ENCODE data around the gene VPS13A. TPM values are rescaled to one million over a fixed set of nuclear protein-coding genes. Genes with fewer than 3 reads are reported as not detected.

The VPS13A gene
- total and polyA plus RNA-seq, 10 of the 15 experiments (the other 5 are each of a cell fraction or from before 2014, with no cell fraction given) = 10.0 to 35.2 (median 21.1) TPM

DNA sequence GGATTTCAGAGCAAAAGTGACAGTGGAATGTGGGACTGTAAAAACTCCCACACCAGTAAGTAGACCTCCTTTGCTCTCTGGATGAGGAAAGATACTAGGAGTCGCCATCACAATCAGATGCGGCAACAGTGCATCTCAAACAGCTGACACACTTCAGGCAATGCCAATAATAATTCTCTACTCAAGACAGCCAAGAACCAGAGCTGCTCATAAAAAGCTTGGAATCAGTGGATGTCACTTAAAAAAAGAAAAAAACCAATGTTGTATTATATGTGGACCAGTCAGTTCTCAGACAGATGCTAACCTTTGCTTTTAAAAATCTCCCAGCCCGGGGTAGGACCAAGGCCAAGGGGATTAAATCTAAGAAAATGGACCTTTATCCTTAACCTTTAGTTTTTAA is 285.8 kb downstream of the VPS13A start (continued):
- TF ChIP-seq, protein P1, sequence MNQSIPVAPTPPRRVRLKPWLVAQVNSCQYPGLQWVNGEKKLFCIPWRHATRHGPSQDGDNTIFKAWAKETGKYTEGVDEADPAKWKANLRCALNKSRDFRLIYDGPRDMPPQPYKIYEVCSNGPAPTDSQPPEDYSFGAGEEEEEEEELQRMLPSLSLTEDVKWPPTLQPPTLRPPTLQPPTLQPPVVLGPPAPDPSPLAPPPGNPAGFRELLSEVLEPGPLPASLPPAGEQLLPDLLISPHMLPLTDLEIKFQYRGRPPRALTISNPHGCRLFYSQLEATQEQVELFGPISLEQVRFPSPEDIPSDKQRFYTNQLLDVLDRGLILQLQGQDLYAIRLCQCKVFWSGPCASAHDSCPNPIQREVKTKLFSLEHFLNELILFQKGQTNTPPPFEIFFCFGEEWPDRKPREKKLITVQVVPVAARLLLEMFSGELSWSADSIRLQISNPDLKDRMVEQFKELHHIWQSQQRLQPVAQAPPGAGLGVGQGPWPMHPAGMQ (IDR thresholded peaks at IDR 0.05; ENCODE audit: borderline replicate concordance) = no peak

DNA sequence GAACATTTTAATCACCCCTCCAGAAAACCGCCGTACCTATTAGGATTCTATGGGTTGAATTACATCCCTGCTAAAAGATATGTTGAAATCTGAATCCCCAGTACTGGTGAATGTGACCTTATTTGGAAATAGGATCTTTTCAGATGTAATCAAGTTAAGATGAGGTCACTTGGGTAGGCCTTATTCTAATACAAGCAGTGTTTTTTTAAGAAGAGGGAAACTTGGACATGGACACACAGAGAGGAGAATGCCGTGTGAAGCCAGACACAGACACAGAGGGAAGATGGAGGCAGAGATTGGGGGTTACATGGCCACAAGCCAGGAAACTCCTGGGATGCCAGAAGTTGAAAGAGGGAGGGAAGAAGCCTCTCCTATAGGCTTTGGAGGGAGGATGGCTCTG is 287.3 kb downstream of the VPS13A start:
- Histone ChIP-seq H3K36me3 (ENCODE audit: control insufficient read depth in 2 of 2, insufficient read depth in 2 of 2, low read length in 1 of 2) (no peaks in the 10 kb centered on the region), H3K4me3 (no peak overlapping the region), H3K27ac (ENCODE audit: control insufficient read depth, insufficient read depth) (no peak overlapping the region), H3K4me2 (ENCODE audit: control insufficient read depth, insufficient read depth) (no peak overlapping the region), H3K79me2 (ENCODE audit: control insufficient read depth, insufficient read depth, low read length) (no peaks in the 10 kb centered on the region), H3K9ac (ENCODE audit: control insufficient read depth, insufficient read depth, low read length) (no peak overlapping the region), H3K27me3 (replicated peaks in 1 of 2; ENCODE audit: control insufficient read depth in 2 of 2, insufficient read depth in 2 of 2, low read length in 1 of 2) (no peaks in the 10 kb centered on the region; a peak in 1 of 4 replicates), H3K9me3 (replicated peaks; ENCODE audit: control insufficient read depth, insufficient read depth, low read length) (no peaks in the 10 kb centered on the region), H2AFZ (ENCODE audit: control insufficient read depth, low read depth, low read length) (no peak overlapping the region), H4K20me1 (ENCODE audit: control insufficient read depth, insufficient read depth) (no peaks in the 10 kb centered on the region), H3K4me1 (ENCODE audit: control insufficient read depth, insufficient read depth, low read length) (no peaks in the 10 kb centered on the region)
- TF ChIP-seq RELA (IDR thresholded peaks at IDR 0.05; ENCODE audit: borderline replicate concordance, partially characterized antibody) (no peak), ZBED1 (IDR thresholded peaks at IDR 0.05; ENCODE audit: borderline replicate concordance) (no peak), ZNF274 (IDR thresholded peaks at IDR 0.05; ENCODE audit: insufficient read depth, insufficient read length) (no peak), IRF4 (IDR thresholded peaks at IDR 0.05; ENCODE audit: low read depth, low read length) (no peak), CREB1 (IDR thresholded peaks at IDR 0.05; ENCODE audit: low read depth) (no peak), CHD4 (IDR thresholded peaks at IDR 0.05) (no peak), SIX5 (IDR thresholded peaks at IDR 0.05; ENCODE audit: low read depth, low read length, severe bottlenecking) (no peak), BCL11A (IDR thresholded peaks at IDR 0.05; ENCODE audit: low read depth, low read length) (no peak), NFYA (IDR thresholded peaks at IDR 0.05; ENCODE audit: borderline replicate concordance, low read depth, low read length) (no peak)
- TF ChIP-seq, protein P2, sequence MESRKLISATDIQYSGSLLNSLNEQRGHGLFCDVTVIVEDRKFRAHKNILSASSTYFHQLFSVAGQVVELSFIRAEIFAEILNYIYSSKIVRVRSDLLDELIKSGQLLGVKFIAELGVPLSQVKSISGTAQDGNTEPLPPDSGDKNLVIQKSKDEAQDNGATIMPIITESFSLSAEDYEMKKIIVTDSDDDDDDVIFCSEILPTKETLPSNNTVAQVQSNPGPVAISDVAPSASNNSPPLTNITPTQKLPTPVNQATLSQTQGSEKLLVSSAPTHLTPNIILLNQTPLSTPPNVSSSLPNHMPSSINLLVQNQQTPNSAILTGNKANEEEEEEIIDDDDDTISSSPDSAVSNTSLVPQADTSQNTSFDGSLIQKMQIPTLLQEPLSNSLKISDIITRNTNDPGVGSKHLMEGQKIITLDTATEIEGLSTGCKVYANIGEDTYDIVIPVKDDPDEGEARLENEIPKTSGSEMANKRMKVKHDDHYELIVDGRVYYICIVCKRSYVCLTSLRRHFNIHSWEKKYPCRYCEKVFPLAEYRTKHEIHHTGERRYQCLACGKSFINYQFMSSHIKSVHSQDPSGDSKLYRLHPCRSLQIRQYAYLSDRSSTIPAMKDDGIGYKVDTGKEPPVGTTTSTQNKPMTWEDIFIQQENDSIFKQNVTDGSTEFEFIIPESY (IDR thresholded peaks at IDR 0.05) = no peak
- TF ChIP-seq, protein P3, sequence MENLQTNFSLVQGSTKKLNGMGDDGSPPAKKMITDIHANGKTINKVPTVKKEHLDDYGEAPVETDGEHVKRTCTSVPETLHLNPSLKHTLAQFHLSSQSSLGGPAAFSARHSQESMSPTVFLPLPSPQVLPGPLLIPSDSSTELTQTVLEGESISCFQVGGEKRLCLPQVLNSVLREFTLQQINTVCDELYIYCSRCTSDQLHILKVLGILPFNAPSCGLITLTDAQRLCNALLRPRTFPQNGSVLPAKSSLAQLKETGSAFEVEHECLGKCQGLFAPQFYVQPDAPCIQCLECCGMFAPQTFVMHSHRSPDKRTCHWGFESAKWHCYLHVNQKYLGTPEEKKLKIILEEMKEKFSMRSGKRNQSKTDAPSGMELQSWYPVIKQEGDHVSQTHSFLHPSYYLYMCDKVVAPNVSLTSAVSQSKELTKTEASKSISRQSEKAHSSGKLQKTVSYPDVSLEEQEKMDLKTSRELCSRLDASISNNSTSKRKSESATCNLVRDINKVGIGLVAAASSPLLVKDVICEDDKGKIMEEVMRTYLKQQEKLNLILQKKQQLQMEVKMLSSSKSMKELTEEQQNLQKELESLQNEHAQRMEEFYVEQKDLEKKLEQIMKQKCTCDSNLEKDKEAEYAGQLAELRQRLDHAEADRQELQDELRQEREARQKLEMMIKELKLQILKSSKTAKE (IDR thresholded peaks at IDR 0.05; ENCODE audit: low read depth, poor library complexity, severe bottlenecking) = no peak
- TF ChIP-seq, protein P4, sequence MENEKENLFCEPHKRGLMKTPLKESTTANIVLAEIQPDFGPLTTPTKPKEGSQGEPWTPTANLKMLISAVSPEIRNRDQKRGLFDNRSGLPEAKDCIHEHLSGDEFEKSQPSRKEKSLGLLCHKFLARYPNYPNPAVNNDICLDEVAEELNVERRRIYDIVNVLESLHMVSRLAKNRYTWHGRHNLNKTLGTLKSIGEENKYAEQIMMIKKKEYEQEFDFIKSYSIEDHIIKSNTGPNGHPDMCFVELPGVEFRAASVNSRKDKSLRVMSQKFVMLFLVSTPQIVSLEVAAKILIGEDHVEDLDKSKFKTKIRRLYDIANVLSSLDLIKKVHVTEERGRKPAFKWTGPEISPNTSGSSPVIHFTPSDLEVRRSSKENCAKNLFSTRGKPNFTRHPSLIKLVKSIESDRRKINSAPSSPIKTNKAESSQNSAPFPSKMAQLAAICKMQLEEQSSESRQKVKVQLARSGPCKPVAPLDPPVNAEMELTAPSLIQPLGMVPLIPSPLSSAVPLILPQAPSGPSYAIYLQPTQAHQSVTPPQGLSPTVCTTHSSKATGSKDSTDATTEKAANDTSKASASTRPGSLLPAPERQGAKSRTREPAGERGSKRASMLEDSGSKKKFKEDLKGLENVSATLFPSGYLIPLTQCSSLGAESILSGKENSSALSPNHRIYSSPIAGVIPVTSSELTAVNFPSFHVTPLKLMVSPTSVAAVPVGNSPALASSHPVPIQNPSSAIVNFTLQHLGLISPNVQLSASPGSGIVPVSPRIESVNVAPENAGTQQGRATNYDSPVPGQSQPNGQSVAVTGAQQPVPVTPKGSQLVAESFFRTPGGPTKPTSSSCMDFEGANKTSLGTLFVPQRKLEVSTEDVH (IDR thresholded peaks at IDR 0.05; ENCODE audit: low read depth, partially characterized antibody) = no peak
- TF ChIP-seq, protein P5, sequence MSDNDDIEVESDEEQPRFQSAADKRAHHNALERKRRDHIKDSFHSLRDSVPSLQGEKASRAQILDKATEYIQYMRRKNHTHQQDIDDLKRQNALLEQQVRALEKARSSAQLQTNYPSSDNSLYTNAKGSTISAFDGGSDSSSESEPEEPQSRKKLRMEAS (IDR thresholded peaks at IDR 0.05; ENCODE audit: low read depth, low read length) = no peak
- no peak for ATAC-seq
- no peak for FAIRE-seq
- RAD21 ChIA-PET (ENCODE audit: unreplicated experiment) = no interaction called here
- WGBS (ENCODE audit: insufficient coverage, insufficient replicate concordance, low lambda C conversion rate, missing lambda C conversion rate) = 50% methylated on average over 3 of the region's 3 CpGs
- intact Hi-C loops (cut with micrococcal nuclease; ENCODE audit: unreplicated experiment) (no loop called here), in situ Hi-C loops (cut with MboI) (no loop called here)
- DNase-seq (ENCODE audit: low read depth, low spot score) = no peak
- CTCF ChIA-PET = interaction anchor here (1.0 kb wide), 1 partner anchor 8 kb away, joined by 5 read pairs; no protein-coding TSS in a partner anchor
- POLR2A ChIA-PET = no interaction called here
- no TSS peak for BruUV-seq (replicated peaks)
- SMC1A ChIA-PET (ENCODE audit: uncharacterized antibody, unreplicated experiment) = interaction anchor here (0.9 kb wide), 1 partner anchor 914 kb away, joined by 3 read pairs; no protein-coding TSS in a partner anchor
